Measurements from ENCODE around the gene CRTAC1.
A peak's percentile ranks its signal among the peaks of the same experiment; 100 is the strongest.
"Not testable (repeated sequence)": the region's sequence is repeated elsewhere in the genome, so short reads cannot be mapped to it uniquely, and the experiment has no call there.

The CRTAC1 gene

DNA sequence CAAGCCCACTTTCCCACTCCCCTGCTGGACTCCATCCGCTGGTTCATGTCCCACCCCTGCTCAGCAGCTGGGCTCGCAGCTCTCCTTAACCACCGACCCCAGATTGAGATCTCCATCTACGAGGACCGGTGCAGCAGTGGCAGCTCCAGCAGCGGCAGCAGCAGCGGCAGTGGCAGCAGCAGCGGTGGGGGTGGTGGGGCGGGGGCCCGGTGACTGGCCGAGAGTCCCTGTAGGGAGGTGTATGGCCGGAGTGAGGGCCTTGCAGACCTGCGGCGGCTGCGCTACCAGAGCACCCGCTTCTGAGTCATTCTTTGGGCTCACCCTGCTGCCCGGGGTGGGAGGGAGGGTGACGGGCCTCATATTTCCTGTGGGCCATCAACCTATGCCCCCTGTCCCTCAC lies 164.9 kb downstream of the CRTAC1 start:
- no peak for DNase-seq

DNA sequence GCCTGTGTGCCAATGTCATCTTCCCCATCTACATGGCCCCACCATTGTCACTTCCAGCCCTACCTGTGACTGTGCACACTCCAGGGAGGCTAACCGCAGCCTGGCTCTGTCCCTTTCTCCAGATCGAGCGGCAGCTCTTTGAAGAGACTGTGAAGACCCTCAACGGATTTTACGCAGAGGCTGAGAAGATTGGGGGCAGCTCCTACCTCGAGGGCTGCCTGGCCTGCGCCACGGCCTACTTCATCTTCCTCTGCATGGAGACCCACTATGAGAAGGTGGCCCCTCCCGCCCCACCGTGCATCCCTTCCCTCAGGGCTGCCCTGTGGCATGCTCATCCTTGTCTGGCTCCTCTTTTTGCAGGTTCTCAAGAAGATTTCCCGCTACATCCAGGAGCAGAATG lies 166.6 kb downstream of the CRTAC1 start:
- no peak for DNase-seq

DNA sequence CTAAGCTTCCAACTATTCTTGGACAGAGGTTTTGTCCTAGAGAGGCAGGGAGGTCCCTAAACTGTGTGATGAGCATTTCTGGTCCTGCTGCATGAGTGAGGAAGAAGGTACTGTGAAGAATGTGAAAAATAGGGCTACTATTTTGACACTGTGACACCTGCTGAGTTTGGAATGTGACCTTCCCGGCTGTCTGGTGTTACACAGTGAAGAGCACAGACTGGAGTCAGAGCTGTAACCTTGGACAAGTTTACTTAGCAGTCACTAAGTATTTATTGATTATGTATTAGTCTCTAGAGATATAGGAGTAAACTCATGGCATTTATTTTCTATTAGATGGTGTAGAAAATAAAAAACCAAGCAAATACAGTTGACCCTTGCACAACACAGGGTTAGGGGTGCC lies 168.5 kb downstream of the CRTAC1 start:
- DNase-seq, result no peak

DNA sequence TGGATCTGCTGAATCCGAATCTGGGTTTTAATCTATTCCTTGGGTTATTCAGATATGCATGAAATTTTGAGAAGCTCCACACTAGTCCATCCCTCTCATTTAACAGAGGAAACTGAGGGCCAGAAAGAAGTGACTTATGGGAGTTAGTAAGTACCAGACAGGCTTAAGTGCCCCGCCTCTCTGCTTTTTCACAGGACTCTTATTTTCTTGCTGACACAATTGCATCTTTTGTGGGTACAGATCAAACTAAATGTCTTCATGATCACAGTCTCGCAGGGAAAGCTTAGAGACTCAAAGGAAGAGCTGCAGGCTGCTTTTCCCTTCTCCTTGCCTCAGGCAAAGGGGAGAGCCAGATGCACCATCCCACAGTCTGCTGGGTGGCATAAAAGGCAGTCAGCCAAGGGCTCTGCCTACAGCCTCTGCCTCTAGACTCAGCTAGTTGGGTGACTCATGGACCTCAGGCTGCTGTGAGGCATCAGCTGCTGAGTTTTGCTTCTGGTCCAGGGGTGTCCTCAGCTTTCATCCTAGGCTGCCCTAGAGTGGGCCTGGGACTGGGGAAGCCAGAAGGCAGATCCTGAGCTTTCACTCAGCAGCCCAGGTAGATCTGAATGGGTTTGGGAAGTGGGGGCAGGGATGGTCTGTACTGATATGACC lies 169.2 kb downstream of the CRTAC1 start:
- DNase-seq, result no peak

DNA sequence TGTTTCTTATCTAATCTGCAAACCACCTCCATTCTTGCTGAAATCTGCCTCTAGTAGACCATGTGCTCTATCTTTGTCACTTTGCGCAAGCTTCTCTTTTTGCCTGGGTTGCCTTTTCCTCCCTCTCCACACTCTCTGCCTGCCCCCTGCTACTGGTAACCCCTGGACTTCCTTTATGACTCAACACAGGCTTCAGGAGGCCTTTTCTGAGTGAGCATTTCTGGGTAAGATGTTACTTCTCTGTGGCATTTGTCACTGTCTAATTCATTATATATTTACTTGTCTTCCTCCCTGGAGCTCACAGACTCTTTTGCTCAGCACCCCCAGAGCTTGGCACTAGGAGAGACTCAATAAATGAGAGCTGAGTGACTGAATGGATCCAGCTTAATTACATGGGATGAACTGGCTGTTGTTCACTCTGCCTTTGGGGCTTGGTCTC lies 172.4 kb downstream of the CRTAC1 start:
- peak; percentile 24 for DNase-seq

DNA sequence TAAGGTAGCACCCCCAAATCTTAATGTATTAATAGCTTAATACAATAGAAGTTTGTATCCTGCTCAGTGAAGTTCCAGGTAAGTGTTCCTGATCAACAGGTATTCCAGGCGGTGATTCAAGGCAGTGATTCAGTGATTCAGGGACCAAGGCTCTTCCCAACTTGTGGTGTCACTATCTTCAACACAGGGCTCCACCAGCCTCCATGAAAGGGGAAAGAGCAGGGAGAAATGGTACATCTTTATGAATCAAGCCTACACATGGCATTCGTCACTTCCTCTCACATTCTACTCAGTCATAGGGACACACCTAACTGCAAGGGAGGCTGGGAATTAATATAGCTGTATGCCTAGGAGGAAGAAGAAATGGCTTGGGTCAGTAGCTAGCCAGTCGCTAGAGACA lies 175.7 kb downstream of the CRTAC1 start:
- DNase-seq, result no peak

DNA sequence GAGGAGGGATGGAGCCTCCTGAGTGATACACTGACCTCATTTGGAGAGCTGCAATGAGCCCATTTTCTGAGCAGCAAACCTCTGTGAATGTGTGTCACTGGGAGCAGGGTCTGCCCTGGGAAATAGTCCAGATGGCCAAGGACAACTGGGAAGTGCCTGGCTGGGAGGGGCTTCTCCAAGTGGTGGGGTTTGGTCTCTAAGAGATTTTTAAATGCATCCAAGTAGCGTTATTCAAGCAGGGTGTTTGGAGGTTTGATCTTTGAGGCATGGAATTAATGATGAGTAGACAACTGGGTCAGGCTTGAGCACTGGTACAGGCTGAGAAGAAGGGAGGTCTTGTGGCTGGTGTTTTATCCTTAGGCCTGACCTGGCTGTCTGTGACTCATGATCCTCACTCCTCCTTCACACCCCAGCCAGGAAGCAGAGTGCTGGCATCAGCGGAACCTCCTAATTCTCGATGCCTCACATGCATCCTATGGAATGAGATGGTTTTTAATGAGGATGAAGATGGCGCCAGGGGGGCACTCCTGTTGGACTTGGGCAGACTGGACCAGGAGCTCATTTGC lies 177.5 kb downstream of the CRTAC1 start:
- DNase-seq, result no peak

DNA sequence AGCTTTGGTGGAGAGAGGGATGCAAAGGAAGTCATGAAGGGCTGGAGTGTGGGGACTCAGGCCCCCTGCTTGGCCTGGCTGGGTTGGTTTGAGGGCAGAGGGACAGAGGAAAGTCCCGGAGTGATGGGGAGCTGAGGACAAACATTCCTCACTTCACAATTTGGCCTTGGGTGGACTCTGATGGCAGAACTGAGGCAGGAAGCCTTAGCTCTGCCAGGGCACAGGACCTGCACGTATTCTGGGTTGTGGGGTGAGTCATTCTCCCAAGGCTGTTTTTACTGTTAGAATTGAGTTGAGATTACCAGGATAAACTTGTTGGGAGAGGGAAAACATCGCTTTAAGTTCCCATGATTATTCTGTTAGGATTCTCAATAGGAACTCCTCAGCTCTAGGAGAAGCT lies 178.1 kb downstream of the CRTAC1 start:
- no peak for DNase-seq

DNA sequence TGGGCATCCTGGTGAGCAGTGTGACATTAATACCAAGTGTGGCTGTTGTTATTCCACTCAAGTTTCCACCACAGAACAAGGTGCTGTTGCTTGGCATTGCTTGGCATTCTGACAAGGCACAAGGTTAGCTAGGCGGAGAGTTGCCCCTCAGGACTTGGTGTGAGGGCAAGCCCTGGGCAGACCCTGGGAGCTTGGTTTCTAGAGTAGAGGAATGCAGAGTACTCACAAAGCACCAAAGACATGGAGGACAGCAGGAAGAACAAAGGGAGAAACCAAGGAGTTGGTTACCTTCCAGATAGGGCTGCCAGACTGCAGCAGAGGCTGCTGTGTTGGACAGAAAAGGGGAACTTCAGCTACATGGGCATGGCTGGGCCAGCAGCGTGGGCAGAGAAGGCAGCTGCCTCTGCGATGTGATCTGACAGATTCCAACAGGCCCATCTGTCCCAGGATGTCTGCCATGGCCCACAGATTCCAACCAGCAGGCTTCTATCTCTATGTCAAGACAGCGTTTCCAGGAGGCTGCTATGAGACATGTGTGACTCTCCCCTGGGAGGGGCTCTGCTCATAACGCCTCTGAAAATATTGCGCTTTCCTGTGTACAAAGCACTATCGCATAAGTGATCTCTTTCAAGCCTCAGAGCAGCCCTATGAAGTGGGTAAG lies 178.9 kb downstream of the CRTAC1 start:
- peak; percentile 33 for DNase-seq

DNA sequence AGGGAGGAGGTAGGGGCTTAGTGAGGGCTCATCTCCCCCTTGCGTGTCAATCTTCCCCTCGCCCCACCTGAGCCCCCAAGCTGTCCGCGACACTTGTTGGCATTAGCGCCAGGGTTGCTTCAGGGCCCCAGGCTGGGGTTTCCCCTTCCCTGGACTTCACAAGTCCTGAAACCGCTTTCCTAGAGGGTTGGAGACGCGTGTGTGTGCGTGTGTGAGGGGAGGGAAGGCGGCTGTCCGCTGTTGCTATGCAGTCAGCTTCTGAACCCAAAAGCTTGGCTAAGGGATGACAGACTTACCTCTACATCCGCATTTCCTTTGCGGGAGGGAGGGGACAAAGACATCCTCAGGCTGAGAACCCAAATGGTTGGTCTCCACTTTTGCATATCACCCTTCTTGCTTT lies 180.0 kb downstream of the CRTAC1 start:
- DNase-seq, result peak; percentile 38

DNA sequence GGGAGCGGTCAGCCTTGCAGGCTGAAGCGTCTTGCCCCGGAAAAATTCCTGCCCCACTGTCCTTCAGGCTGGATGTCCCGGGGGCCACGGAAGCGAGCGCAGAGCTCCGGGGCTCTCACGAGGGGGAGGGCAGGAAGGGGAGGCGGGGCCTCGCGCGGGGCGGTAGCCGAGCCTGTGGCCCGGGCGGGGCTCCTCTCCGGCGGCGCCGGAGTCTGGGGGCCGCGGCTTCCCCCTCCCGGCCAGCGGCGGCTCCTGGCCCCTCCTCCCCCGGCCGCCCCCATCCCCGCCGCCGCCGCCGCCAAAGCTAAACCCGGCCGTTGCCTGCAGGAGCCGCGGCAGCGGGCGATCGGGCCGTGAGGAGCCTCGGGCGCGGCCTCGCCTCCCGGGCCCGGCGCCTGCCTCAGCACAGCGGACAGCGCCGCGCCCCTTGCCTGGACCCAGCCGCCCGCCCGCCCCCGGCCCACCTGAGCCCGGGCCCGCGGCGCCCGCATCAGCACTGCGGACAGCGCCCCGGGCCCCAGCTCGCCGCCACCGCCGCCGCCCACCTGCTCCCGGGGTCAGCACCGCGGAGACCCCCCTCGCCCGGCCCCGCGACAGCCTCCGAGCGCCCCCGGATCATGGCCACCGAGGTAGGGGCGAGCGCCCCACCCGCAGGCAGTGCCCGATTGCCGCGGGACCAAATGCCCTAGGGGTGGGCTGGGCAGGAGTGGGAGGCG lies 180.6 kb downstream of the CRTAC1 start, which contains the start of gene GOLGA7B:
Gene GOLGA7B (plus strand): TSS at position 157 of the 716 bp plus-strand sequence. CDS start 461 bp downstream, at position 618.
- DNase-seq, result peak; percentile 72

DNA sequence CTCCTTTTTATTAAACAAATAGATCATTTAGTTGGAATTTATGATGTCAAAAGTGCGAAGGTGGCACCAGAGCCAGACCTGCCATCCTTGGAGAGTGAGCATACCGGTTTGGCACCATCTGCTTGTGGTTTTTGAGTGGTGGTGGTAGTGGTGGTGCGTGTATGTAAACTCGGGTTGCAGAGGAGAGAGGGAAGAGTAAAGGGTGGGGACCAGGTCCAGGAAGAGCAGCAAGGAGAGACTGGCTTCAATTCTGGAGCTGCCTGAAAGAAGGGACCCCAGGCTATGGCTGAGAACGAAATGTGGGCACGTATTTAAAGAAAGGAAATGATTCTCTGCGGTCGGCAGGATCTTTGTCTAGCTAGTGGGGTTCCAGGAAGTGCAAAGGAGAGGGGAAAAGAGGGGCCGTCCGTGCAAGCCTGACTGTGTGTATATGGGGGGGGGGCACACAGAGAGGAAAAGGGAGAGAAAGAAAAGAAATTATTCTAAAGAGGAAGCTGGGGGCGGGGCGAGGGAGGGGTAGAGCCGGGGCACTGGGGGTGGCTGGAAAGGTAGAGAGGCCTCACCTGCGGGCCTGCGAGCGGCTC lies 181.2 kb downstream of the CRTAC1 start:
- DNase-seq, result no peak

DNA sequence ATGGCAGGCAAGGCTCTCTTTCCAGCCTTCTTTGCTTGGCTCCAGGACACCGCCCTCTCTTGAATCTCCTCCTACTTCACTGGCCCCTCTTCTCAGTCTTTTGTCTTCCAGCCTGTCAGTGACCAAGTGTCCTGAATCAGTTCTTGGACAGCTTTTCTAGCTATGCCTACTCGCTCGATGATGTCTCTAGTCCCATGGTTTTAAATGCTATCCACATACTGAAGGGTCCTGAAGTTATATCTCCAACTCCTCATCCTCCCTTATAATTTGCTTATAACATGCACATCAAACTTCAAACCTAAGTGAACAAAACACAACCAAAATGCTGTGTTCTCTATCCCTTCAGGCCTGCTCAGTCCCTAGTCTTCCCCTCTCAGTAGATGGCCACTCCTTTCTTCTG lies 185.7 kb downstream of the CRTAC1 start:
- DNase-seq, result no peak

DNA sequence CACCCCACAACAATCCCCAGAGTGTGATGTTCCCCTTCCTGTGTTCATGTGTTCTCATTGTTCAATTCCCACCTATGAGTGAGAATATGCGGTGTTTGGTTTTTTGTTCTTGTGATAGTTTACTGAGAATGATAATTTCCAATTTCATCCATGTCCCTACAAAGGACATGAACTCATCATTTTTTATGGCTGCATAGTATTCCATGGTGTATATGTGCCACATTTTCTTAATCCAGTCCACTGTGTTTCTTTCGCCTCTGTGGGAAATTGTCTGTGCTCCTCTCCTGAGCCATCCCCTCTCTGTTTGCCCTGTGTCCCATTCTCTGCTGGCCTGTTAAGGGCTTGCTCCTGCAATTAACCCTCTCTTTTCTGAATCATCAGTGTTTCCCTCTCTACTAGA lies 186.4 kb downstream of the CRTAC1 start:
- not testable (repeated sequence) for DNase-seq

DNA sequence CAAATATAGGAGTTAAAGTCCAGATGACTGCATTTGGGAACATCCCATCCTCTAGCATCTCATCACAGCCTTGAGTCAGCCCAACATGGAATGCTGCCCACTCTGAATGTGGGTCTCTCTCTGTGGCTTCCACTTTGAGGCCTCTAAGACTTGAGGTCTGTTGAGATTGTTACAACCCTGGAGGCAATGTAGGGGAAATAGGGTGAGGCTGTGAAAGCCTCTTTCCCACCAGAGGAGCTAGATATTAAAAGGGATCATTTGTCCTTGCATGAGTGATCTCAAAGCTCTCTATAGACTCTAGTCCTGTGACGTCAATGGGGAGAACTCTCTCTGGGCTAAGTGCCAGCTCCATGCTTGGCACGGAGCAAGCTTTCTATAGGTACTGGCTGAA lies 187.1 kb downstream of the CRTAC1 start:
- DNase-seq, result no peak

DNA sequence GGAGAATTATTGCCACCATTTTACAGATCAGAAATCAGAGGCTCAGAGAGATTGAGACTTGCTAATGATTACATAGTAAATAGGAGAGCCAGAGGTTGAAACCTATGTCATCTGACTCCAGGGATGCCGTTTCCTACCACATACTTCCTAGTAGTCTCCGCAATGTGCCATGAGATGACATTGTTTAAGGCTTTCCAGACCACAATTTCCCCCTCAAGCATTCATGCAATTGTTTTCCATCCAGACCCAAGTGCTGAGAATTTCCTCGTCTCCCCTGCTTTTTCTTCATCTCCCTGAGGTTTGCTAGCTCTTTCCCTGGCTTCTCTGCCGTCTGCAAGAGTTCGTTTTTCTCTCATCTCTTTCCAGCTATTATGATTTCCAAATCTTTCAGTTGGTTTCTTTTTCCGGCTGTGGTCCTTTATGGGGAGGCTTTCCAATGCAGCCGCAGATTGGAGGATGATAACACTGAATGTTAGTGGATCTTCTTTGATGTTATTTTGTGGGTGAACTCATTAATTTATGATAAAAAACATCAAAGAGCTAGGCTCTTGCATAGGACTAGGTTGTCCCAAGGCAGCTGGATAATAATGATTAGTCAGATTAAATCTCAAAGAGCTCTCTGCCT lies 187.7 kb downstream of the CRTAC1 start:
- DNase-seq, result no peak

DNA sequence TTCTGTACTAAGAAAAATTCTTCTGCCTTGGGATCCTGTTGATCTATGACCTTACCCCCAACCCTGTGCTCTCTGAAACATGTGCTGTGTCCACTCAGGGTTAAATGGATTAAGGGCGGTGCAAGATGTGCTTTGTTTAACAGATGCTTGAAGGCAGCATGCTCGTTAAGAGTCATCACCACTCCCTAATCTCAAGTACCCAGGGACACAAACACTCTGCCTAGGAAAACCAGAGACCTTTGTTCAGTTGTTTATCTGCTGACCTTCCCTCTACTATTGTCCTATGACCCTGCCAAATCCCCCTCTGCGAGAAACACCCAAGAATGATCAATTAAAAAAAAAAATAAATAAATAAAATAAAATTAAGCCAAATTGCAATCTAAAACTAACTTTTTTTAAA lies 188.3 kb downstream of the CRTAC1 start:
- not testable (repeated sequence) for DNase-seq

DNA sequence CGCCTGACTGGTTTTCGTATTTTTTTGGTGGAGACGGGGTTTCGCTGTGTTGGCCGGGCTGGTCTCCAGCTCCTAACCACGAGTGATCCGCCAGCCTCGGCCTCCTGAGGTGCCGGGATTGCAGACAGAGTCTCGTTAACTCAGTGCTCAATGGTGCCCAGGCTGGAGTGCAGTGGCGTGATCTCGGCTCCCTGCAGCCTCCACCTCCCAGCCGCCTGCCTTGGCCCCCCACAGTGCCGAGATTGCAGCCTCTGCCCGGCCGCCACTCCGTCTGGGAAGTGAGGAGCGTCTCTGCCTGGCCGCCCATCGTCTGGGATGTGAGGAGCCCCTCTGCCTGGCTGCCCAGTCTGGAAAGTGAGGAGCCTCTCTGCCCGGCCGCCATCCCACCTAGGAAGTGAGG lies 189.3 kb downstream of the CRTAC1 start:
- DNase-seq, result not testable (repeated sequence)

DNA sequence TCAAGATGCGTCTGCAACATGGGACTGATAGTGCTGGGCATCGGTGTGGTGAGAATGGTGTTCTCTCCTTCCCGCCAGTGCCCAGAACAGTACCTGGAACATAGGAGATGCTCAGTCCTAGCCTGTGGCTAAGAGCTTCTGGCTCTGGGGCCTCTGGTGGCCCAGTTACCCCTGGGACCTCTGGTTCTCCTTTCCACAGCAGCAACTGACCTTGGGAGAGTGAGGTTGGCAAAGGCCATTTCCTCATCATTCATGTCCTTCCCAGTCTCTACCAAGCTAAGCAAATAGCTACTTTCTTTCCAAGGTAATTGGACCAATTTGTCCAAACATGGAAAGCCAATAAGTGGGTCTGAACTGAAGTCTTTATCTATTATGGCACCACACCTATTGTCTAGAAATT lies 192.3 kb downstream of the CRTAC1 start:
- DNase-seq, result no peak

DNA sequence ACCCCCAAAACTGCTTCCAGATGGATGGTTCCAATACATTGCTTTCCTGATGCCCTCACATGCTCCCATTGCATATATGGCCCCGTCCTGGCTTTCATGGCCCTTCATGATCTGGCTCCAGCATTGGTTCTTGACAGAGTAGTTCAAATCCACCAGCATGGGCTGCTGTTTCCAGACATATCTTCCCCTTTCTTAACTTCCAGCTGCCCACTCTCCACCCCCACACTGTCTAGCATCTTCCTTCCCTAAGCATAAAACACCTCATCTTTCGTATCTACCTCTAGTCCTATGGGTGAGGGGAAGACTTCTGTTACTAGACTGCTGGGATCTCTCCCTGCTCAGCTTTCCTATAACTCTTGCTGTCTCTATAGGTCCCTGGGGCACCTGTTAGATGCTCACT lies 194.0 kb downstream of the CRTAC1 start:
- no peak for DNase-seq

DNA sequence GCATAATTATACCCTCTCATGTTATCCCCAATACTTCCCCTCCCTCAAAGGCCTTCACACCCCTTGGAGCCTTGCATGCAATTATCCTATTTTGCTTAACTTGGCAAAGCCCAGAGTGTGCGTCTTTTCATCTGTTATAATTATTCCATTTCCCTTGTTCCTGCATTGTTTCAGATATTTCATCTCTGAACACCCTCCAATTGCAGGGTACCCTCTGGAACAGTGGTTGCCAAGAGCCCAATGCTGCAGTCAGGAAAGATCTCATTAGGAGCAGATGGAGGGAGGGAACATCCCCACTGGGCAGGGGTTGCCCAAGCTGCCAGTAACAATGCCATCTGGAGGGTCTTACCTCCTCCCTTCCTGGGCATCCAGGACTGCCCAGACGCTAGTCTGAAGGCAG lies 199.2 kb downstream of the CRTAC1 start:
- DNase-seq, result no peak

DNA sequence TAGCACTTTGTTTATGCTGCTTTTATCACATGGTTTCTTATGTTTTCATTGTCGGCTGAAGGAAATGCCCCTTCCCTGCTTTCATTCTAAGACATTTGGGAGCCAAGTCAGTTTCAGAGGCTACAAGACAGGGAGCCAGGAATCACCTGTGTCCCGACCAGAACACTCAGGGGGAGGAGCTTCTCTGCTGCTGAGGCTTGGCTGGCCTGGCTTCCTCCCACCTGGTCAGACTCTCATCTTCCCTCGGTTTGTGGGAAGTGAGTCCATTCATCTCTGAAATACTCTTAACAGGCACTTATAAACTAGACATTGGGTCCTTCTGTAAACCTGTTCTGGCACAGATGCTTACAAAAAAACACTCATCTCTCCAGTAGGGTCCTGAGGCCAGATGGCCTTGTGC lies 200.4 kb downstream of the CRTAC1 start:
- DNase-seq, result no peak

DNA sequence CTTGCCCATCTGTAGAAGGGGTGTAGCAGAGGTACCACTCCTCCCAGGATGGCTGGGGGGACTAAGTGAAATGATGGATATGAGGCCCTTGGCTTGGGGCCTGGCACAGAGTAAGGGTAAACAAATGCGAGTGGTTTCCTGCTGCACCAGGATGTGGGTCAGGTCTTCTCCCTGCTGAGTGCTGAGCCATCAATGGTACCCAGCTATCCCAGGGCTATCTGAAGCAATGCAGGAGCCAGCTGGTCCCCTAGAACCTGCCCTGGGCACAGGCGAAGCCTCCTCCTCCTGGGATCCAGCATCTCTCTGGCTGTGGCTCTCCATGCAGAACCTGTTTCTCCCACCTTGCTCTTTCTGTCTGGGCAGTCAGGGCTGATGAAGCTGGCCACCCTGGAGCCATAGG lies 201.7 kb downstream of the CRTAC1 start:
- DNase-seq, result no peak

All from stimulated activated CD4-positive, alpha-beta T cell treated with anti-CD3 and anti-CD28 coated beads, Interleukin-15, amount 100 ng/mL, for 24 hours (primary cell).